Airway epithelial cell (primary cell): ENCODE results near the gene OPHN1. TPM values are rescaled to one million over a fixed set of nuclear protein-coding genes. Genes with fewer than 3 reads are reported as not detected.

Experiments used
- total RNA-seq: library from RNA; depleted of rRNA; stranded (reverse); fragments of >200 nt; gene quantifications from 2 replicates; pipeline ENCODE4 v1.2.3, GENCODE V29; 2015

Gene OPHN1, protein sequence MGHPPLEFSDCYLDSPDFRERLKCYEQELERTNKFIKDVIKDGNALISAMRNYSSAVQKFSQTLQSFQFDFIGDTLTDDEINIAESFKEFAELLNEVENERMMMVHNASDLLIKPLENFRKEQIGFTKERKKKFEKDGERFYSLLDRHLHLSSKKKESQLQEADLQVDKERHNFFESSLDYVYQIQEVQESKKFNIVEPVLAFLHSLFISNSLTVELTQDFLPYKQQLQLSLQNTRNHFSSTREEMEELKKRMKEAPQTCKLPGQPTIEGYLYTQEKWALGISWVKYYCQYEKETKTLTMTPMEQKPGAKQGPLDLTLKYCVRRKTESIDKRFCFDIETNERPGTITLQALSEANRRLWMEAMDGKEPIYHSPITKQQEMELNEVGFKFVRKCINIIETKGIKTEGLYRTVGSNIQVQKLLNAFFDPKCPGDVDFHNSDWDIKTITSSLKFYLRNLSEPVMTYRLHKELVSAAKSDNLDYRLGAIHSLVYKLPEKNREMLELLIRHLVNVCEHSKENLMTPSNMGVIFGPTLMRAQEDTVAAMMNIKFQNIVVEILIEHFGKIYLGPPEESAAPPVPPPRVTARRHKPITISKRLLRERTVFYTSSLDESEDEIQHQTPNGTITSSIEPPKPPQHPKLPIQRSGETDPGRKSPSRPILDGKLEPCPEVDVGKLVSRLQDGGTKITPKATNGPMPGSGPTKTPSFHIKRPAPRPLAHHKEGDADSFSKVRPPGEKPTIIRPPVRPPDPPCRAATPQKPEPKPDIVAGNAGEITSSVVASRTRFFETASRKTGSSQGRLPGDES
- total RNA-seq, result 1.3 and 2.0 TPM in 2 replicates

DNA sequence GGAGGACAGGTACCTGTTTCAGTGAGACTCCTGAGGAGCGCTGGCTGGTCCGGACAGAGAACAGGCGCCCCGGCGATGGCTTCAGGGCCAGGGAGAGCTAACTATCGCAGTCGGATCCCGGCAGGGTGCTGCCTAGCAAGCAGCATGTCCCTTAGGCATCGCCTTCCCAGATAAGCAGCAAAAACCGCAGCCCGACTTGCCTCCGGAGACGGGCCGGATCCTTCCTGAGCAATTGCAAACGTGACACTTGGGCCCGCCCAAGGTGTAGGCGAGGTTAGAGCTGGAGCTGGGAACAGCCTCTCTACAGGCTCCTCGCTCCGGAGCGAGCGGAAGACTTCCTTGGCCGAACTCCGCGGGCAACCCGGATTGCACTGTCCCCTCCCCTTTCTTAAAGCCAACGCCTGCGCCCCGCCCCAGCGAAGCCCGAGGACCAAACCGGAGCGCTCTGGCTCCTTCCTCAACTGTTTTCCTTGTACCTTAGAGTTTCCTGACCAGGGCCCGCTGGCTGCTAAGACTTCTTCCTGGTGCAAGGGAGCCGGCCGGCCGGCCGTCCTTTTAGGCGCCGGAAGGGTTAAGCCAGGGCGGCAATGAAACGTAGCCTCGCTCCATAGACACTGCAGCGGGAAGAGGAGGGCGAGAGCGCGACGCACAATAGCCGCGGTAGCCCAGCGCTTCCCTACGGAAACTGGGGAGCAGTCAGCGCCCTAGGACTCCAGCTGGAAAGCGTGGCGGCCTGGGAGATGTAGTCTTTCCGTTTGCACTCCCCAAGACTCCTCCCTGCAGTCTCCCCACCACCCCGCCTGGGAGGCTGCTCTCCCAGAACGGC is at the start of gene OPHN1:
Gene OPHN1 (minus strand): TSS at position 341 of the 826 bp plus-strand sequence. CDS start 475 bp downstream, outside the sequence.

Other genes starting within 250 kb of the OPHN1 start
- gene YIPF6, start 65.6 kb upstream of the OPHN1 start, total RNA-seq, result 18.8 and 19.5 TPM in 2 replicates
- gene STARD8, start 214.2 kb upstream of the OPHN1 start, total RNA-seq, result 0.07 TPM in 1 of 2 replicates, not detected in the other